ENCODE data around the gene PPM1H.
"Not testable (repeated sequence)": the region's sequence is repeated elsewhere in the genome, so short reads cannot be mapped to it uniquely, and the experiment has no call there.

DNA sequence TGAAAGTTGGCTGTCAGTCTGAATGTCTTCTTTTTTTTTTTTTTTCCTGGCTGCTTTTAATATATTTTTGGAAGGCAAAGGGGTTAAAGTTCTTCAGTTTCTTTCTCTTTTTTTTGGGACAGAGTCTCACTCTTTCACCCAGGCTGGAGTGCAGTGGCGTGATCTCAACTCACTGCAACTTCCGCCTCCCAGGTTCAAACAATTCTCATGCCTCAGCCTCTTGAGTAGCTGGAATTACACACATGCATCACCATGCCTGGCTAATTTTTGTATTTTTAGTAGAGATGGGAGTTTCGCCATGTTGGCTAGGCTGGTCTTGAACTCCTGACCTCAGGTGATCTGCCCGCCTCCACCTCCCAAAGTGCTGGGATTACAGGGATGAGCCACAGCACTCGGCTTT is 270.0 kb downstream of the PPM1H start:
- not testable (repeated sequence) for TF ChIP-seq CTCF (conservative IDR thresholded peaks at IDR 0.05; ENCODE audit: low read depth, low read length); EZH2 (IDR thresholded peaks at IDR 0.05; ENCODE audit: borderline replicate concordance, low read depth, low read length, poor library complexity, severe bottlenecking)

All from A673 (cell line).